IMR-90 (cell line): ENCODE data around the gene ELFN1. TPM values are rescaled to one million over a fixed set of nuclear protein-coding genes. Genes with fewer than 3 reads are reported as not detected.

Experiments used
- ATAC-seq: fragments of 200-7000 bp; cut with Tn5 transposase; 2 replicates; pipeline ENCODE4 v1.9.1; 2020; ENCODE audit warnings: low read depth, mild to moderate bottlenecking, moderate library complexity
- BruUV-seq: library from RNA; stranded (reverse); fragments of 400-500 nt; replicated peaks from 2 replicates; lab custom pipeline; 2021; lab: Mats Ljungman, UMichigan
- CTCF ChIA-PET: fragments of 300-600 bp; formaldehyde crosslinking; extraction: SDS; loops from one replicate; lab custom pipeline; 2021; ENCODE audit warnings: antibody characterized with exemption; lab: Yijun Ruan, JAX
- POLR2A ChIA-PET: fragments of 300-600 bp; sonication (Branson Sonifier 250); formaldehyde crosslinking; loops from one replicate; lab custom pipeline; 2022; ENCODE audit warnings: antibody characterized with exemption; ENCODE audit not compliant: unreplicated experiment; lab: Charles Lee
- DNase-seq: peaks from one replicate; pipeline ENCODE4 v3.0.0; 2013
- H2AFZ ChIP-seq: replicated peaks from 2 replicates; pipeline ENCODE3; 2013; ENCODE audit warnings: low read length, mild to moderate bottlenecking; ENCODE audit not compliant: poor library complexity
- H2AK5ac ChIP-seq: 2 replicates; pipeline ENCODE4 v1.6.1; 2013; ENCODE audit warnings: low read depth, low read length, inconsistent platforms
- H2AK9ac ChIP-seq: replicated peaks from 2 replicates; pipeline ENCODE3; 2013; ENCODE audit warnings: mild to moderate bottlenecking, low read depth, low read length, moderate library complexity; ENCODE audit not compliant: poor library complexity
- H2BK120ac ChIP-seq: 2 replicates; pipeline ENCODE4 v1.6.1; 2013; ENCODE audit warnings: low read depth, low read length, inconsistent platforms
- H2BK15ac ChIP-seq: 3 replicates; pipeline ENCODE4 v1.6.1; 2013; ENCODE audit warnings: low read depth, low read length, inconsistent platforms
- H2BK20ac ChIP-seq: 2 replicates; pipeline ENCODE4 v1.6.1; 2013; ENCODE audit warnings: low read depth, mild to moderate bottlenecking, inconsistent platforms, low read length, moderate library complexity
- H2BK5ac ChIP-seq: 2 replicates; pipeline ENCODE4 v1.6.1; 2013; ENCODE audit warnings: mild to moderate bottlenecking, low read depth, low read length, inconsistent platforms; ENCODE audit not compliant: poor library complexity, severe bottlenecking
- H3K14ac ChIP-seq: replicated peaks from 2 replicates; pipeline ENCODE4 v1.6.1; 2013; ENCODE audit warnings: low read depth, low read length, inconsistent platforms
- H3K18ac ChIP-seq: 2 replicates; pipeline ENCODE4 v1.6.1; 2013; ENCODE audit warnings: low read depth, low read length, control low read depth
- H3K23ac ChIP-seq: 2 replicates; pipeline ENCODE4 v1.6.1; 2013; ENCODE audit warnings: low read depth, low read length, inconsistent platforms
- H3K27ac ChIP-seq: 2 replicates; pipeline ENCODE4 v1.5.1; 2013; ENCODE audit warnings: mild to moderate bottlenecking, control low read depth, low read length; ENCODE audit not compliant: insufficient read depth
- H3K27me3 ChIP-seq: 2 replicates; pipeline ENCODE4 v1.6.1; 2013; ENCODE audit warnings: low read length; ENCODE audit not compliant: control insufficient read depth, insufficient read depth
- H3K36me3 ChIP-seq: 2 replicates; pipeline ENCODE4 v1.6.1; 2013; ENCODE audit warnings: low read length, mixed read lengths; ENCODE audit not compliant: control insufficient read depth, insufficient read depth
- H3K4ac ChIP-seq: 2 replicates; pipeline ENCODE4 v1.6.1; 2013; ENCODE audit warnings: low read depth, low read length, inconsistent platforms
- H3K4me1 ChIP-seq: 2 replicates; pipeline ENCODE4 v1.6.1; 2013; ENCODE audit warnings: low read length, mixed read lengths; ENCODE audit not compliant: control insufficient read depth, insufficient read depth
- H3K4me2 ChIP-seq: 2 replicates; pipeline ENCODE4 v1.6.1; 2013; ENCODE audit warnings: low read depth, mild to moderate bottlenecking, control low read depth, low read length, moderate library complexity
- H3K4me3 ChIP-seq: 2 replicates; pipeline ENCODE4 v1.5.1; 2013; ENCODE audit warnings: low read depth, mild to moderate bottlenecking, control low read depth, low read length, moderate library complexity; ENCODE audit not compliant: insufficient read depth
- H3K56ac ChIP-seq: 2 replicates; pipeline ENCODE4 v1.6.1; 2013; ENCODE audit warnings: low read length, inconsistent platforms; ENCODE audit not compliant: insufficient read depth; ENCODE audit errors: extremely low read depth
- H3K79me1 ChIP-seq, 2 experiments: 2 replicates each; pipeline ENCODE4 v1.6.1; 2013; ENCODE audit warnings: low read length in 2 of 2, inconsistent platforms in 1 of 2, low read depth in 1 of 2
- H3K9ac ChIP-seq: 2 replicates; pipeline ENCODE4 v1.6.1; 2013; ENCODE audit warnings: low read depth, low read length, control low read depth
- H3K9me1 ChIP-seq: 2 replicates; pipeline ENCODE4 v1.6.1; 2013; ENCODE audit warnings: low read length, inconsistent platforms; ENCODE audit not compliant: insufficient read depth
- H3K9me3 ChIP-seq: 2 replicates; pipeline ENCODE4 v1.6.1; 2013; ENCODE audit warnings: low read length; ENCODE audit not compliant: control insufficient read depth, insufficient read depth
- H4K20me1 ChIP-seq: 2 replicates; pipeline ENCODE4 v1.6.1; 2013; ENCODE audit warnings: low read length, inconsistent platforms; ENCODE audit not compliant: insufficient read depth
- H4K5ac ChIP-seq: 2 replicates; pipeline ENCODE4 v1.6.1; 2013; ENCODE audit warnings: mild to moderate bottlenecking, low read depth, low read length, control low read depth
- H4K8ac ChIP-seq, 2 experiments: 2 replicates each; pipeline ENCODE4 v1.6.1; 2013; ENCODE audit warnings: low read depth in 2 of 2, low read length in 2 of 2, control low read depth in 1 of 2, inconsistent platforms in 1 of 2
- H4K91ac ChIP-seq: 2 replicates; pipeline ENCODE4 v1.6.1; 2013; ENCODE audit warnings: low read depth, low read length, inconsistent platforms; ENCODE audit not compliant: insufficient read depth
- BHLHE40 ChIP-seq: fragments of 150-350 bp; IDR thresholded peaks from 2 replicates; pipeline ENCODE4 v1.6.1; 2016; ENCODE audit warnings: mild to moderate bottlenecking, low read depth, low read length
- CEBPB ChIP-seq: IDR thresholded peaks from 2 replicates; pipeline ENCODE4 v1.6.1; 2012; ENCODE audit warnings: low read depth, low read length, improper control_type of control experiment
- CHD1 ChIP-seq: IDR thresholded peaks from 2 replicates; pipeline ENCODE4 v1.6.1; 2012; ENCODE audit warnings: low read depth, low read length, improper control_type of control experiment
- FOS ChIP-seq: fragments of 150-350 bp; IDR thresholded peaks from 2 replicates; pipeline ENCODE4 v1.6.1; 2016; ENCODE audit warnings: low read depth, low read length
- MAFK ChIP-seq: IDR thresholded peaks from 2 replicates; pipeline ENCODE4 v1.6.1; 2012; ENCODE audit warnings: low read depth, low read length, improper control_type of control experiment
- MAZ ChIP-seq: IDR thresholded peaks from 2 replicates; pipeline ENCODE4 v1.6.1; 2012; ENCODE audit warnings: low read depth, mild to moderate bottlenecking, low read length, improper control_type of control experiment, moderate library complexity, borderline replicate concordance
- MXI1 ChIP-seq: IDR thresholded peaks from 2 replicates; pipeline ENCODE4 v1.6.1; 2012; ENCODE audit warnings: low read depth, mild to moderate bottlenecking, low read length, moderate library complexity, borderline replicate concordance
- NFE2L2 ChIP-seq: fragments of 150-350 bp; IDR thresholded peaks from 2 replicates; pipeline ENCODE4 v1.6.1; 2016; ENCODE audit warnings: low read depth, mild to moderate bottlenecking, low read length
- POLR2A ChIP-seq: IDR thresholded peaks from 2 replicates; pipeline ENCODE4 v1.6.1; 2012; ENCODE audit warnings: mild to moderate bottlenecking, low read depth, low read length
- RAD21 ChIP-seq: IDR thresholded peaks from 2 replicates; pipeline ENCODE4 v1.6.1; 2012; ENCODE audit warnings: low read length, improper control_type of control experiment
- RCOR1 ChIP-seq: IDR thresholded peaks from 2 replicates; pipeline ENCODE4 v1.6.1; 2012; ENCODE audit warnings: mild to moderate bottlenecking, low read length, improper control_type of control experiment; ENCODE audit not compliant: insufficient replicate concordance
- RFX5 ChIP-seq: IDR thresholded peaks from 2 replicates; pipeline ENCODE4 v1.8.0; 2012; ENCODE audit warnings: low read depth, mild to moderate bottlenecking, low read length, moderate library complexity
- SMC3 ChIP-seq: fragments of 150-350 bp; IDR thresholded peaks from 2 replicates; pipeline ENCODE4 v1.6.1; 2016; ENCODE audit warnings: low read depth, mild to moderate bottlenecking, antibody characterized with exemption, low read length, moderate library complexity
- WGBS, 2 experiments: methylation state at CpG; one replicate each; pipeline versions ENCODE4 v1.1.5 to v1.1.7; 2013; ENCODE audit warnings: missing lambda C conversion rate in 2 of 2; ENCODE audit not compliant: insufficient read length in 1 of 2; ENCODE audit errors: extremely low coverage in 2 of 2; 5-methylcytosine and 5-hydroxymethylcytosine counted together
- dilution Hi-C: fragments of 300-500 bp; cut with HindIII; formaldehyde crosslinking; loops from one replicate; pipeline ENCODE4 v1.14.3; 2018; ENCODE audit warnings: low sequenced_read_pairs; ENCODE audit not compliant: unreplicated experiment
- in situ Hi-C: fragments of 300-500 bp; cut with MboI; formaldehyde crosslinking; loops from 3 replicates; pipeline ENCODE4 v1.14.3; 2019; ENCODE audit warnings: low sequenced_read_pairs, inconsistent platforms, mixed read lengths
- intact Hi-C: fragments of 100-400 bp; cut with micrococcal nuclease; formaldehyde crosslinking; loops from 2 replicates; pipeline ENCODE4 v1.10.0; 2022
- polyA plus RNA-seq, 3 experiments: library from polyadenylated mRNA; depleted of rRNA; stranded (reverse); fragments of >200 nt; gene quantifications; 2 replicates each; pipeline ENCODE4 v1.2.3, GENCODE V29; 2012; ENCODE audit warnings: low replicate concordance in 1 of 3
- total RNA-seq: library from RNA; depleted of rRNA; stranded (reverse); fragments of >200 nt; gene quantifications from 2 replicates; pipeline ENCODE4 v1.2.3, GENCODE V29; 2012
- TF ChIP-seq, protein P1 (sequence below): fragments of 150-350 bp; IDR thresholded peaks from 2 replicates; pipeline ENCODE4 v1.6.1; 2016; ENCODE audit warnings: low read depth, mild to moderate bottlenecking, low read length, moderate library complexity, borderline replicate concordance
- TF ChIP-seq, protein P2 (sequence below): conservative IDR thresholded peaks from 2 replicates; pipeline ENCODE4 v1.5.1; 2012; ENCODE audit warnings: mild to moderate bottlenecking, low read depth, low read length, improper control_type of control experiment
- TF ChIP-seq, protein P3 (sequence below): fragments of 150-350 bp; IDR thresholded peaks from 2 replicates; pipeline ENCODE4 v1.6.1; 2017; ENCODE audit warnings: mild to moderate bottlenecking, antibody characterized with exemption, low read length, low read depth

Gene ELFN1
- total and polyA plus RNA-seq, 2 of the 4 experiments (the other 2 are of a cell fraction): 1.6 to 5.2 TPM

DNA sequence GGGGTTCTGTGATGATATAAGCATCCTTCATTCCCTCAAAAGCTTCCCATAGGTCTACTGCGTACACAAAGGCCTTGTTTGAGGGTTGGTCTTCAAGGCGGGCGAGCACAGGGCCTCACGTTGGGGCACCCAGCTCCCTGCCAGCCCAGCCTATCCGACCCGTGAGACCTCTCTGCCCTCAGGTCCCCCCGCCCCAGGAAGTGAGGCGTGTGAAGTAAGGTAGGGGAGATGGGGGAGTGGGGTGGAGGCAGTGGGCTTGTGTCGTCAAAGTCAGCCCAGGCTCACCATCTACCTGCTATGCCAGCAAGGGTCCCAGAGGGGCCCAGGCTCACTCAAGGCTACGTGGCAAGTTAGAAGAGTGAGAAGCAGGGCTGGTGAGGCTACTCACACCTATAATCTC is 47.6 kb upstream of the ELFN1 start:
- H3K9ac ChIP-seq: no peak overlapping the region
- no peak overlapping the region for H2BK120ac ChIP-seq
- in situ Hi-C loops: no loop called here

More for the DNA sequence above, 47.6 kb upstream of the ELFN1 start:
- intact Hi-C loops: no loop called here
- Histone ChIP-seq H3K27ac (no peak overlapping the region), H3K4me3 (no peak overlapping the region), H2AK9ac (no peak overlapping the region), H3K56ac (no peak overlapping the region), H2AK5ac (no peak overlapping the region), H3K23ac (no peak overlapping the region), H2AFZ (no peak overlapping the region), H2BK20ac (no peak overlapping the region), H3K79me1 (no peaks in the 10 kb centered on the region), H3K9me3 (no peaks in the 10 kb centered on the region), H3K36me3 (no peaks in the 10 kb centered on the region), H3K14ac (no peak overlapping the region), H4K5ac (no peak overlapping the region), H4K8ac (no peak overlapping the region), H3K4ac (no peak overlapping the region), H3K18ac (no peak overlapping the region), H4K20me1 (no peaks in the 10 kb centered on the region), H3K27me3 (peaks cover 9% of the 10 kb centered on the region; the same call in 1 of the 2 replicates), H2BK15ac (no peak overlapping the region), H3K9me1 (no peaks in the 10 kb centered on the region), H2BK5ac (no peak overlapping the region), H4K91ac (no peak overlapping the region), H3K4me2 (no peak overlapping the region), H3K4me1 (no peaks in the 10 kb centered on the region)
- ATAC-seq (no peak), DNase-seq (no peak)
- POLR2A ChIA-PET: no interaction called here
- no CpG with 5 or more reads among the region's 10 CpGs for WGBS, 2 experiments
- dilution Hi-C loops: no loop called here
- no peak for TF ChIP-seq MAZ
- no peak for TF ChIP-seq MAFK
- no peak for TF ChIP-seq CHD1
- no peak for TF ChIP-seq CEBPB
- TF ChIP-seq, protein P1, sequence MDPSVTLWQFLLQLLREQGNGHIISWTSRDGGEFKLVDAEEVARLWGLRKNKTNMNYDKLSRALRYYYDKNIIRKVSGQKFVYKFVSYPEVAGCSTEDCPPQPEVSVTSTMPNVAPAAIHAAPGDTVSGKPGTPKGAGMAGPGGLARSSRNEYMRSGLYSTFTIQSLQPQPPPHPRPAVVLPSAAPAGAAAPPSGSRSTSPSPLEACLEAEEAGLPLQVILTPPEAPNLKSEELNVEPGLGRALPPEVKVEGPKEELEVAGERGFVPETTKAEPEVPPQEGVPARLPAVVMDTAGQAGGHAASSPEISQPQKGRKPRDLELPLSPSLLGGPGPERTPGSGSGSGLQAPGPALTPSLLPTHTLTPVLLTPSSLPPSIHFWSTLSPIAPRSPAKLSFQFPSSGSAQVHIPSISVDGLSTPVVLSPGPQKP: no peak
- TF ChIP-seq, protein P2, sequence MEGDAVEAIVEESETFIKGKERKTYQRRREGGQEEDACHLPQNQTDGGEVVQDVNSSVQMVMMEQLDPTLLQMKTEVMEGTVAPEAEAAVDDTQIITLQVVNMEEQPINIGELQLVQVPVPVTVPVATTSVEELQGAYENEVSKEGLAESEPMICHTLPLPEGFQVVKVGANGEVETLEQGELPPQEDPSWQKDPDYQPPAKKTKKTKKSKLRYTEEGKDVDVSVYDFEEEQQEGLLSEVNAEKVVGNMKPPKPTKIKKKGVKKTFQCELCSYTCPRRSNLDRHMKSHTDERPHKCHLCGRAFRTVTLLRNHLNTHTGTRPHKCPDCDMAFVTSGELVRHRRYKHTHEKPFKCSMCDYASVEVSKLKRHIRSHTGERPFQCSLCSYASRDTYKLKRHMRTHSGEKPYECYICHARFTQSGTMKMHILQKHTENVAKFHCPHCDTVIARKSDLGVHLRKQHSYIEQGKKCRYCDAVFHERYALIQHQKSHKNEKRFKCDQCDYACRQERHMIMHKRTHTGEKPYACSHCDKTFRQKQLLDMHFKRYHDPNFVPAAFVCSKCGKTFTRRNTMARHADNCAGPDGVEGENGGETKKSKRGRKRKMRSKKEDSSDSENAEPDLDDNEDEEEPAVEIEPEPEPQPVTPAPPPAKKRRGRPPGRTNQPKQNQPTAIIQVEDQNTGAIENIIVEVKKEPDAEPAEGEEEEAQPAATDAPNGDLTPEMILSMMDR: no peak
- TF ChIP-seq RCOR1: no peak
- TF ChIP-seq MXI1: no peak
- no peak for TF ChIP-seq RFX5
- TF ChIP-seq FOS: no peak
- TF ChIP-seq POLR2A: no peak
- no peak for TF ChIP-seq SMC3
- TF ChIP-seq BHLHE40: no peak
- TF ChIP-seq, protein P3, sequence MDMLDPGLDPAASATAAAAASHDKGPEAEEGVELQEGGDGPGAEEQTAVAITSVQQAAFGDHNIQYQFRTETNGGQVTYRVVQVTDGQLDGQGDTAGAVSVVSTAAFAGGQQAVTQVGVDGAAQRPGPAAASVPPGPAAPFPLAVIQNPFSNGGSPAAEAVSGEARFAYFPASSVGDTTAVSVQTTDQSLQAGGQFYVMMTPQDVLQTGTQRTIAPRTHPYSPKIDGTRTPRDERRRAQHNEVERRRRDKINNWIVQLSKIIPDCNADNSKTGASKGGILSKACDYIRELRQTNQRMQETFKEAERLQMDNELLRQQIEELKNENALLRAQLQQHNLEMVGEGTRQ: no peak
- TF ChIP-seq RAD21: no peak
- no peak for TF ChIP-seq NFE2L2
- CTCF ChIA-PET: no interaction called here
- no TSS peak for BruUV-seq
